Astrocyte of the spinal cord (primary cell): ENCODE data around the gene ILKAP.

Experiments
- DNase-seq: peaks from one replicate; pipeline ENCODE4 v3.0.0; 2011; ENCODE audit warnings: low read depth, low spot score
- H3K4me3 ChIP-seq: 2 replicates; pipeline ENCODE4 v1.5.1; 2011; ENCODE audit warnings: low read depth, mild to moderate bottlenecking, low read length, moderate library complexity
- CTCF ChIP-seq: IDR thresholded peaks from 2 replicates; pipeline ENCODE4 v1.5.1; 2012; ENCODE audit warnings: low read depth, mild to moderate bottlenecking, low read length, inconsistent platforms
- in situ Hi-C: cut with HindIII; loops from 2 replicates; pipeline ENCODE4 v1.10.0; 2017; ENCODE audit warnings: low sequenced_read_pairs

ILKAP gene

GRCh38 chr2:238141541-238142318 is 61.8 kb downstream of the ILKAP start:
- no peak for DNase-seq
- in situ Hi-C loops = no loop called here
- no peak overlapping the region for H3K4me3 ChIP-seq
- TF ChIP-seq CTCF = no peak

- no peak for DNase-seq
- in situ Hi-C loops = no loop called here
- H3K4me3 ChIP-seq = no peak overlapping the region
- TF ChIP-seq CTCF = no peak
Measured at GRCh38 chr2:238140721-238141540, 62.6 kb downstream of the ILKAP start.

GRCh38 chr2:238140040-238140439 is 63.5 kb downstream of the ILKAP start:
- H3K4me3 ChIP-seq = no peak overlapping the region
- DNase-seq = no peak
- no peak for TF ChIP-seq CTCF
- in situ Hi-C loops = no loop called here

GRCh38 chr2:238139196-238140039 is 64.1 kb downstream of the ILKAP start:
- in situ Hi-C loops = no loop called here
- no peak for DNase-seq
- TF ChIP-seq CTCF = peak; percentile 59
- no peak overlapping the region for H3K4me3 ChIP-seq

- H3K4me3 ChIP-seq = no peak within 1 kb of the TSS
- no peak for TF ChIP-seq CTCF
- DNase-seq = no peak
- in situ Hi-C loops = no loop called here
Measured at GRCh38 chr2:238138331-238139195, 64.9 kb downstream of the ILKAP start, which contains the start of gene KLHL30. Gene KLHL30, plus strand, starts transcription at chr2:238138668. Its CDS starts 2,087 bp downstream, at chr2:238140755.
